Measurements from ENCODE around the gene STAC2.

Gene STAC2

DNA sequence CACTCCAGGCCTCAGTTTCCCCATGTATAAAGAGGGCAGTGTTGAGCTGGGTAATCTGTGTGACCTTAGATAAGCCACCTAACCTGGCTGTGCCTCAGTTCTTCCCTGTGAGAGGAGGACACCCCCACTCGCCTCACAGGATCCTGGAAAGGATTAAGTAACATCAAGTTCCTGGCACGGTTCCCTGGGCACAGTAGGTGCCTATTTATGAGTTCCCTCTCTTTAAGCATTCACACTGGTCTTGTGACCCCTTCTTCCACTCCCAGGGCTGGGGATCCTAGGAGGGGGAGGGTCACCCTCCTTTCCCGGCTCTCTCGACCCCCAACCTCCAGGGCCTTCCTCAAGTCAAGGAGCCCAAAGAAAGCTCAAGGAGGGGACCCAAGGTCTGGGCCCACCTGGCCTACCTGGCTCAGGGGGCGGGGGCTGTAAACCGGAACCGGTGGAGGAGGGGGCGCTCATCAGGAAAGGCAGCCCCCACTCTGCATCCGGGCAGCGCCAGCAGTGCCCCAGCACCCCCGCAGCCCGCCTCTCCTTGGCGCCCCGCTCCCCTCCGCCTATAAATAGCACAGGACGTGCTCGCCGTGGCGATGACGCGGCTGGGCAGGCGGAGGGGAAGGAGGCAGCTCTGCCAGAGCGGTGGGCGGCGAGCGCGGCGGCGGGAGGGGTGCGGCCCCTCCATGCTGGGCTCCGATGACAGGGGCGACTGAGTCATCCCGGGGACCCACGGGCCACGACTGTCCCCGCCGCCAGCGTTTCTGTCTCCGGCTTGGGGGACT lies 16.2 kb downstream of the STAC2 start:
- no peak for FAIRE-seq

DNA sequence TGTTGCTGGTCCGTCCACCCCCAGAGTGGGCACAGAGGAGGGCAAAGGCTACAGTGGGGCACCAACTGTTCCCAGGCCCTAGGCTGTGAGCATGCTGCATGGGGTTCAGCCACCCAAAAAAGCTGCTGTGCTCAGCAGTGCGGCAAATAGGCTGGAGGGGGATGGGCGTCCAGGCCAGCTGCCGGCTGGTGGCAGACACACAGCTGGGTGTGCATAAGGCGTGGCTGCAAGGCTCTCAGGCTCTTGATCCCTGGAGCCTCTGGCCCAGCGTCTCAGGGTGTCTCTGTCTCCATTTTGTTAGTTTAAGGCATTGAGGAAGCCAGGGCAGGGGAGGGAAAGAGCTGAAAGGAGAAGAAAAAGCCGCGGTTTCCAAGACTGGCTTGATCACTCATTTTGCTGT lies 16.9 kb downstream of the STAC2 start:
- FAIRE-seq: no peak

DNA sequence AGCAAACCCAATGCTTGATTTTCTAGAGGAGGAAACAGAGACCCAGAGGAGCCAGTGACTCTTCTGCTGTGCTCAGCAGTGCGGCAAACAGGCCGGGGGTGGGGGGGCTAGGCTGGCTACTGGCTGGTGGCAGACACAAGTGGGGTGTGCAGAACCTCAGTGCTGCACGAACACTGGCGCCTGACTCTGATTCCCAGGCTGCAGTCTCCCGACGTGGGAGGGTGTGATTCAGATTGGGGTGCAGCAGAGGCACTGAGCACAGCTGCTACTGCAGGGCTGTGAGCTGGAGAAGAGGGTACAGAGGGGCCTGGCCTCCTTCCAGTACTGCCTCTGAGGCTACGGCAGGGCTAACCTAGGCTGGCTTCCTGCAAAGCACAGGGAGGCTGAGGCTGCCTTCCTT lies 17.6 kb downstream of the STAC2 start:
- no peak for FAIRE-seq

DNA sequence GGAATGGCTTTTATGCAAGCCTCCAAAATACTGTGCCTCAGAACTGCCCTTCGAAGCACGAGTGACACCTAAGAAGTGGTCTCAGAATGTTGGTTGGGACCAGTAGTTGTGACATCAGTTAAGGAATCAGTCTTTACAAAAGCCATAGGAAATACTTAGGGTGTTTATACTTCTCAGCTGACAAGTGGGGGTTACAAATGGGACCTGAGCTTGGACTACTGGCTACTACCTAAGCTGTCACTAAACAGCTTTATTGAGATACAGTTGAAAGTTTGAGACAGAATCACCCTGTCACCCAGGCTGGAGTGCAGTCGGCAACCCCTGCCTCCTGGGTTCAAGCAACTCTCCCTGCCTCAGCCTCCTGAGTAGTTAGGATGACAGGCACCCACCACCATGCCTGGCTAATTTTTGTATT lies 20.6 kb downstream of the STAC2 start:
- FAIRE-seq: no peak

DNA sequence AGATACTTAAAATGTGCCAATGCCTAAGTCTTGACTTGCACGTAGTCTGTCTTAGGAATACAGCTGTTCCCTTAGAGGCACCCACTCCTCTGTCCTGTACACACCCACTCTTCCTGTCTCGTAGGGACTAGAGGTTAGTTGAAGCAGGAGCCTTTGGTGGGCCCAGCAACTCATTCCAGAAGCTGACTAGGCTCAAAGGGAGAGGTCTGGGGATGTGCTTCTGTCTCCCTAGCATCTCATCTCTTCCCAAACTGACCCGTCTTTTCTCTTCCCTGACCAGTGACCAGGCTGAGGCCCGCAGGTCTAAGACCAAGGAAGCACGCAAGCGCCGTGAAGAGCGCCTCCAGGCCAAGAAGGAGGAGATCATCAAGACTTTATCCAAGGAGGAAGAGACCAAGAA lies 21.5 kb downstream of the STAC2 start:
- no peak for FAIRE-seq

DNA sequence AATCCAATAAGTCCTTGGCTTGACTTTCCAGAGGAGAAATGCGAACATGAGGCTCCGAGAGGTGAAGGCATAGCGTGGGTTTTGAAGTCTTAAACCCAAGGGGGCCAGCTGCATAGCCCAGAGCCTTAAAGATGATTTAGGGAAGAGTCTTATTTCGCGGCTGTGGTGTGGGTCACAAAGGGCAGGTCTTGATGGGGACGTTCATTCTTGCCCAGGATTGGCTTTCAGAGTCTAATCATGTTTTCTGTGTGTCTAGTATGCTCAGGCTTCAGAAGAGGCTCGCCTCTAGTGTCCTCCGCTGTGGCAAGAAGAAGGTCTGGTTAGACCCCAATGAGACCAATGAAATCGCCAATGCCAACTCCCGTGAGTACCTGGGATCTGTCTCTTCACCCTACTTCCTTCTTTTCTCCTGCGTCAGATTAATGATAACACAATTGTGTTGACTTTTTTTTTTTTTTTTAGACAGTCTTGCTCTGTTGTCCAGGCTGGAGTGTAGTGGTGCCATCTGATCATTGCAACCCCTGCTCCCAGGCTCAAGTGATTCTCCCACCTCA lies 24.7 kb downstream of the STAC2 start:
- FAIRE-seq: no peak

DNA sequence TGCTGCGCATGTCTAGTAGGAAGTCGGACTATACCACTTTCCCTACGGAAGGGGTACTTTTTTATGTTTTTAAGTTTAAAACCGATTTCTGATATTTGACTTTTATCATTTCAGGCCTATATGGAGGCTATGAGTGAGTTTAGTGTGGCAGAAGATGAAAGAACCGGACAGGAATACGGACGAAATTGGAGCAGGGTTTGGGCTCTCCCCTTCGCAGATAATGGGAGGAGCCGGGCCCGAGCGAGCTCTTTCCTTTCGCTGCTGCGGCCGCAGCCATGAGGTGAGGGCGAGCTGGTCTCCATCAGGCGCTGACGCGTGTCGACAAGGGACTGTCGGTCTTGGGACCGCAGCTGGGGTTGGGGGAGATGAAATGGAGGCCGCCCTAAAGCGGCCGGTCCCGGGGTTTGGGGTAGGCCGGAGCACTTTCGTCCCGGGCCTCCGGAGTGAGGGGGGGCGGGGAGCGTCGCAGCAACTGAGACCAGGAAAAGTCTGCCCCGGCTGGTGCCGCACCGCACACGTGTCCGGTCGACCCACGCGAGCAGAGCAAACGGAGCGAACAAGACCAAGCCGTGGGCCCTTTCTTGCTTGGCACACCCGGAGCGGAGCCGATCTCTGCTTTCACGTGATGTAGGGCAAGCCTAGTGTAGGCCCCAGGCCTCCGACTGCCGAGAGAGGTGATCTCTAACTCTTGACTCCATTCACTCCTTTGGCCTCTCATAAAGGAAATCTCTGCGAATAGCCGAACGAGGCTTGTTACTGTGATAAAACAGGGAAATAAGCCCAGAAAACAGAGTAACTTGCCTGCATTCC lies 25.5 kb downstream of the STAC2 start, which contains the start of gene RPL19:
RPL19 (plus strand) TSS at position 214 of the 810 bp plus-strand sequence; CDS start at position 276, 62 bp downstream.
- no peak for FAIRE-seq

DNA sequence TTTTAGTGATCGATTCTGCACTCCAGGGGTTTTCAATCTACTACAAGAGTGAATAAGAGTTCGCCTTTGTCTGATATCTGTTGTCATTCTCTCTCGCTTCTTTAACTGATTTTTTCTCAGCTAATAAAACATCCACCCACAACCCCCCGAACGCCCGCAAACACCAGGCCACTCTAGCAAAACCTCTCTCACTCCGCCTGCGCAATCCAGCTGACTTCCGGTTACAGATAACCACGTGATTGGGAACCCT lies 26.0 kb downstream of the STAC2 start:
- peak; percentile 79 for FAIRE-seq

DNA sequence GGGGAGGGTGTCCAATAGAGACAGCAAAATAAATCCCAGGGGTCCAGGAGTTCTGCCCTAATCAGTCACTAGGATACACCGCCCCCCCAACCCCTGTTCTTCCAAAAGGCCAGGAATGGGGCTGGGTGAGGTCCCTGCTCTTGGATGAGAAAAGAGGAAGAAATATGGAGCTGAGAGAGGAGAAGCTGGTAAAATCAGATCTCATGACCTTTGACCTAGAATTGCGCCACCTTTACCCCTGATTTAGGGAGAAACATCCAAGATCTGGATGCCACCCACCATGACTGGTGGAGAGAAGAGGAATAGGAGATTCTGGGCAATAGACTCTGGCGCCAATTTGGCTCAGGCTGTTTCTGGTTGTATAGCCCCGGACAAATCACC lies 27.6 kb downstream of the STAC2 start:
- FAIRE-seq: no peak

DNA sequence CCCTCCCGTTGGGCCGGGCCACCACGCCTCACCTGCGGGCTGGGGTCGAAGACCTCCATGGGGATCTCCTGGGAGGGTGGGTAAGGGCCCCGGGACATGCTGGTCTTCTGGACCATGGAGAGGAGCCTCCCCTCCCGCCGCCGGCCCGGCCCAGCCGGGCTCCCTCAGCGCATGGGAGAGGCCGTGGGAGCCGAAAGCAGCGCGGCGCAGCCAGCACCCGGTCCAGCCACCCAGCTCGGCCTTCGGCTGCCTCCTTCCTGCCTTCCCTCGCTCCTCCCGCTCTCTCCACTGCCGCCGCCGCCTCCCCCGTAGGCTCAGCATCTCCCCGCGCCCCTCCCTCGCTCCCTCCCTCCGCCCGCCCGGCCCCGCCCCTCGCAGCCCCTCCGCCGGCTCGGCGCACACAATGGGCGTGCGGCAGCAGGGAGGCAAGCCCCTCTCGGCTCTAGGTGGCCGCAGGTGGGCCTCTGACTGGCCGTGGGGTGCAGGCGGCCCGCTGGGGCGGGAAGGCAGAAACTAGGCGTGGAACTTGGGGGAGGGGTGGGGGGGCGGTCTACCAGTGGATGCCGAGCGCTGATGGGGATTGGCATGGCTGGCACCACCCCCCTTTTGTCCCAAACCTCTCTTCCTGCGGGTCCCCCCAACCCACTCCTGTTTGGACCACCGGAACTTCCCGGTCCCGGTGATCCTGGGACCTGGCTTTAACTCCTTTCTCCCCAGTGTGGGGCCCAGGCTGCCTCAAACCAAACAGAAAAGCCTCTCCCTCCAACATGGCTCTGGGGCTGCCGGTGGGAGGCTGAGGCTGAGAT lies 28.2 kb downstream of the STAC2 start, which contains the start of gene CACNB1:
CACNB1 (minus strand) TSS at position 290 of the 806 bp plus-strand sequence; CDS start at position 116, 174 bp downstream.
- no peak for FAIRE-seq

DNA sequence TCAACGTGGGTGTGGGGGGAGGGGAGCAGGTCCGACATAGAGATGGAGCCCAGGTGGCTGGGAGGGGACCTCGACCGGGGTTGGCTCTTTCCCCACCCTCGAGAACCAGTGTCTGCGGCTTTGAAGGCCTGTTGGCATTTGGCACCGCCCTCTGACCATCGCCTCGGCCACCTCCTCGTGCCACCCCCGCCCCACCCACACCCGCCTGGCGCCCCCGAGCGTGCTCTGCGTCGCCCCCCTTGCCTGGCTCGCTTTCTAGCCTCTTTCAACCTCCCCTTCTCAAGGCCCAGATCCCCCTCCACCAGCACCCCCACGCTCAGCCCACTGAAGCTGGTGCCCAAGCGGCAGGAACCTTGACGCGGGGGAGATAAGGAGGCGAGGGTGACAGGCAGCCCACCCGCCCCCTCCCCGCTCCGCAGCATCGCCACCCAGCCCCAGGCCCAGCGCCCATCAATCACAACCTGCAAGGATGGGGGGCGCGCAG lies 28.9 kb downstream of the STAC2 start:
- no peak for FAIRE-seq

DNA sequence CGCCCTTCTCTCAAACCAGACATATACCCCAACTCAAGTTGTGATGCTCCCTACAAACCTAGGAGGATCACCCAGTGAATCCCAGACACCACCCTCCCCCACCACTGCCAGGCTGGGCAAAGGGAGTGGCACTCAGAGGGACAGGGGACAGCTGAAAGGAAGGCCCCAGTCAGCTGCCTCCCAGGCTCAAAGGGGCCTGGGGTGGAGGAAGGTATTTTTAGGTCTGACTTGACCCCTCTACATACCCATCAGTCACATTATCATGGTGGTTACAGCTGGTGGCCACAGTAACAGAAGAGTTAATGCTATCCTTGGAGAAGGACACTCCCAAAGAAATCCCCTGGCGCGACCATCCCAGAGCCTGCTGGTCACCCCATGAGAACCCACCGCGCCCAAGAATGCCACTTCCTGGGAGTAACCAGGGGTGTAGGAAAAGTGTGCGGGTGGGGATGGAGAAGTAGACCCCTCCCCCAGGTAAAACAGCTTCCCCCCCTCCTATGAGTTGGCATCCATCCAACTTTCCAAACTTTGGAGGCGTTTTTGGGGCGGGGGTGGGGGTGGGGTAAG lies 29.4 kb downstream of the STAC2 start:
- no peak for FAIRE-seq

DNA sequence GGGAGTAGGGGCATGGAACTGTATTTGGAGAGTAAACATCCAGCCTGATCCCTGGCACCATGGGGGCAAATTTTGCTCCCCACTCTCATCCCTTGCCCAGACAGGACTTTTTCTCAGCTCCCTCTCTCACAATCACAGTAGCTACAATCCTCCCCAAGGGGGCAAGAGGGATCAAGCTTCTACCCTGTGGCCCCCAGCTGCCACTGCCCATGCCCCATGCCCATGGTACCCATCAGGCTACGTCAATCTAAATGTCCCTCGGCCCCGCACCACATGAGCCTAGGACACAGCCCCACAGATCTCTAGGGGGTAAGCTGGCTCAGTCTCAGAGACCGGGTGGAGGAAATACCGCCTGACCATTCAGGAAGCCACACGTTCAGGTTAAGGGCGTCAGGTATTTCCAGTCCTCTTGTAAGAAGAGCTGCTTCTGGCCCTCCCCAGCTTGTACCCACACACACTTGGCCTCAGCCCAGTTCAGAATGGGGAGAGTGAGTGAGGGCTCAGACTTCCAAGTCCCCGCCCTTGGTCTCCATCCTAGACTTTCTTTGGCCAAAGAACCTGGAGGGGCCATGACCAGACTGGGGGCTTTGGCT lies 30.1 kb downstream of the STAC2 start:
- FAIRE-seq: no peak

DNA sequence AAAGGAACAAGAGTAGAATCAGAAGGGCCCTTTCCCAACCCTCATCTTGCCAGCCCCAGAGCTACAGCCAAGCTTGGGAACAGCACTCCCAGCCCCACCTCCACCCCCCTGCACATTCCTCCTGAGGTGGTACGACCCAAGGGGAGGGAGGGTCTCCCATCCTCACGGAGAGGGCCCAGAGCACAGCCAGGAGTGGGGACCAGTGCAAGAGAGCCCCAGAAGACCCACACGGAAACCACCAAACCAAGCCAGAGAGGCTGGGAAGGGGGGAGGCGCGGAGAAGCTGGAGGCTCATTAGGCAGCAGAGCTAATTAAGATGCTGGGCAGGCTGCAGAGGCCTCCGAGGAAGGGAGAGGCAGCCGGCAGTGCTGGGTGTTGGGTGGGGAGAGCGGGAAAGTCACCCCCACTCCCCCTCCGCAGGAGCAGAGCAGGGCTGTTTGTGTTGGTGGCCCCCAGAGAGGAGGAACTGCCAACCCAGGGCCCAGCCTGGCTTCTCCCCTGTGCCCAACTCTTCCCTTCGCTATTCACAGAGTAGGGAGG lies 30.7 kb downstream of the STAC2 start:
- FAIRE-seq: no peak

DNA sequence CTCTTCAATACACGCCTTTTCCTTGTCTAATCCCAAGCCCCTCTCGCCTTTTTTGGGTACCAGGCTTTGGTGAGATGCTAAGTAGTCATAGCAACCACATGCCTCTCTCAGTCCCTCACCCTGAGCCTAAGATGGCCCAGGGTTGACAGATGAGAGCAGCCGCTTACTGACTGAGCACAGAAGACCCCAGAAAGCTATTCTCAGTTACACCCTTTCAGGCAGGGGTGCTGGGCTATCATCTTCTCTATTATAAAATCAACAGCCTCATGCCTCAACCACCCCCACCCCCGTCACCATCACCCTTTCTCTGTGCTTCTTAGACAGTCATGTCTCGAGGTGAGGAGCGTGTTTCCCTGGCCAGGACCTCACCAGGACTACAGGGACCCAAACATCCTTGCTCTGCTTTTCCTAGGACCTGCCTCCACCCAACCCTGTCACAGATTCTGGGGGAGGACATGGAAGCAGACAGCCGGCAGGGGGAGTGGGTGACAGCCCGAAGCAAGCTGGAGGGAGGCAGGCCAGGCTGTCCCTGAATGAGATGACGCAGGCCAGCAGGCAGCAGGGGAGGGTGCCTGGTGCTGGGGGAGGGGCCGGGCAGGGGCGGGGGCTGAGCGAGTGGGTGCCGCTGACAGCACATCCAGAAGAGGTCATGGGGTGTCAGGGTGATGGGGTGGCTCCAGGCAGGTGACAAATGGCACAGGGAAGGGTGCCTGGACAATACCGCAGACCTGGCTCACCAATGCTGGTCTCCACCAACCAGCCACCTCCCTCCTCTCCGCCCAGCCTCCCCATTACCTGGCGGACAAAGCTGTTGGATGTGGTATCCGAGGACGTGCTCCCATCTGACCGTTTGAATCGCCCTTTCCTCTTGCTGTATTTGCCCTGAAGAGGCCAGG lies 31.4 kb downstream of the STAC2 start:
- FAIRE-seq: no peak

DNA sequence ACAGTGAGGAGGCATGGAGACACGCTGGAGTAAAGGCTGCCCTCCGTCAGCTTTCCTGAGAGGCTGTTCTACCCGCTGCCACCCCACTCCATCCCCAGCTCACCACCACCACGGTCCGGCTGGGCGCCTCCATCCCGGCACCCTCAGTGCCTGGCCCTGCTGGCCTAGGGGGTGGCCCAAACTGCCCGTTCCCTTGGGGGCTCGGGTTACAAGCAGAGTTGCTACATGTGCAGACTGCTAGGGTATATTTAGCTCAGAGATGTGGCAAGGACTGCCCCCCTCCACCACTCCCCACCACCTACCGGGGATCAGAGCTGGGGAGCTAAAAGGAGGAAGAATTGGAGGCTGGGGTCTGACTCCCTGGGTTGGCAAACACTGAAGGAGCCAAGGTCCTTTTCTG lies 32.4 kb downstream of the STAC2 start:
- no peak for FAIRE-seq

DNA sequence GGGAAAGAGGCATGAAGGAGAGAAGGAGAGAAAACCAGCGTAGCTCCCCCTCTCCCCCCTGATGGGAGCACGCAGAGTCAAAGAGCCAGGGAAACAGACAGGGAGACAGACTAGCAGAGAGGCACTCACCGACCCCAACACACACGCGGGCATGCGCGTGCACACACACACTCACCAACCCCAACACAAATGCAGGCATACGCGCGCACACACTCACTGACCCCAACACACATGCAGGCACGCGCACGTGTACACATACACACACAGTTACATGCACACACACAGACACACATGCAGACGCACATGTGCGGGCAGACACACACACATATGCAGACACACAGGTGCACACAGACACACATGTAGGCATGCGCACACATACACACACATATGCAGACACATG lies 32.8 kb downstream of the STAC2 start:
- FAIRE-seq: no peak

DNA sequence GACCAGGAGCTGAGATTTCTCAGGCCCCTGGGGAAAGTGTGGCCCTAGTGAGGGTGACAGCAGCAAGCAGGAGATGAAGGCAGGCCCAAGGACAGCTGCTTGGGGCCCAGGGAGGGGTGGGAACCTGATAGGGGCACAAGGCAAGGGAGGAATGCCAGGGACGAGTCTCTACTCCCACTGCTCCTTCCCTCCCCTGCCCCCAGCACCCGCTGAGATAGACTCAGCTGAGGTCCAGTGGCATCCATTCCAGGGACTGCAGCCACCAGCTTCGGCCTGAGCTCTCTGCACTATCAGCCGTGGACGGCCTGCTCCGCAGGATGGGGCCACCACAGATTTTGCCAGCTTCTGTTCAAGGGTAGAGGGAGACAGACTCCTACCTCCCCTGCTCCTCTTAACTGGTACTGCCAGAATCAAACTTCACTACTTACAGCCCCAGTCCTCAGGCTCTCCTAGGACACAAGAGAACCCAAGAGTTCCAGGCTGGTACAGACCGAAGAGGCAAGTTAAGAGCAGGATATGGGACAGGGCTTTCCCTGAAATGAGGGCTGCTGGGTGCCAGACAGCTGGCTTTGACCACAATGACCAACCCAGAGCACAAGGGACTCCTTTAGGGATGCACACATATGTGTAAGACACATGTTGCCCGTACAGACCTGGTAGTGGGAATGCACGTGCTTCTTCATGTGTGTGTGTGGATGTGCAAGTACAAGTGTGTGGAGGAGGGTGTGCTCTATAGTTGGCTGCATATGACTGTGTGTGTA lies 33.8 kb downstream of the STAC2 start:
- no peak for FAIRE-seq

DNA sequence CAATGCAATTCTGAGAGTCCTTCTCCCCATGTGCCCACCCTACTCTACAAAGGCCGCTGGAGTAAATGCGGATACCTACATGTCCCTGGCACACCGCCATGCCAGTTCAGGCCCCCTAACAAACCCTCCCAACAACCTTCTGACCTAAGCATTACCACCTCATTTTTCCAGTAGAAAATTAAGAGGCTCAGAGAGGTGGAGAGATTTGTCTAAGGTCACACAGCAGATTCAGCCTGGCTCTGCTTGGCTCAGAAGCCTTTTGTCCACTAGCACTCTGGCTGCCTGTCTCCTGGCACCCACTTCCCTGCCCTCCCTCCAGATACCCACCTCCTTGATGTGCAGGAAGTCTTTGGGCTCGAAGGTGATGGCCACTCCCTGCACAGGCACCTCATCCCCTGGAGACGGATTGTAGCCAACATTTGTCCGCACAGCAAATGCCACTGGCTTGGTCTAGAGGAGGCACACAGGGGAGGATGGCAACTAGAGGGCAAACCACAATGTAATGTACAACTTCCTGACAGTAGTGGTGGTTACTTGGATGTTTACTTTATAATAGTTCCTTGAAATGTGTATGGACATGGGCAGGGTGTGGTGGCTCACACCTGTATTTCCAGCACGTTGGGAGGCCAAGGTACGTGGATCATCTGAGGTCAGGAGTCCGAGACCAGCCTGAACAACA lies 38.5 kb downstream of the STAC2 start:
- no peak for FAIRE-seq

Measured in TTC549 (cell line).